Mesenchymal stem cell (in vitro differentiated cells and primary cell): ENCODE results near the gene PARD3B.

Source experiments
- DNase-seq: peaks from one replicate; pipeline ENCODE4 v3.0.0-alpha.2; 2013
- H2AFZ ChIP-seq: one replicate; pipeline ENCODE4 v1.6.1; 2013; ENCODE audit warnings: low read depth, mild to moderate bottlenecking, control low read depth, inconsistent platforms, low read length, moderate library complexity
- H2AK5ac ChIP-seq: 2 replicates; pipeline ENCODE4 v1.6.1; 2013; ENCODE audit warnings: low read length, moderate library complexity, mild to moderate bottlenecking, inconsistent platforms; ENCODE audit not compliant: severe bottlenecking
- H2BK120ac ChIP-seq: one replicate; pipeline ENCODE4 v1.6.1; 2013; ENCODE audit warnings: low read depth, mild to moderate bottlenecking, inconsistent platforms, low read length, moderate library complexity
- H2BK12ac ChIP-seq, 2 experiments: one replicate each; pipeline ENCODE4 v1.6.1; 2013; ENCODE audit warnings: inconsistent platforms in 2 of 2, low read length in 2 of 2, mild to moderate bottlenecking in 2 of 2, moderate library complexity in 2 of 2, control low read depth in 1 of 2
- H2BK15ac ChIP-seq: one replicate; pipeline ENCODE4 v1.6.1; 2013; ENCODE audit warnings: mild to moderate bottlenecking, low read depth, inconsistent platforms; ENCODE audit not compliant: poor library complexity, severe bottlenecking
- H2BK5ac ChIP-seq: 2 replicates; pipeline ENCODE4 v1.6.1; 2013; ENCODE audit warnings: low read depth, mild to moderate bottlenecking, low read length, control low read depth, inconsistent platforms; ENCODE audit not compliant: poor library complexity, severe bottlenecking
- H3K14ac ChIP-seq, 2 experiments: one replicate each; pipeline ENCODE4 v1.6.1; 2013; ENCODE audit warnings: inconsistent platforms in 2 of 2, low read length in 2 of 2, control low read depth in 1 of 2, mild to moderate bottlenecking in 1 of 2, moderate library complexity in 1 of 2
- H3K18ac ChIP-seq, 2 experiments: one replicate each; pipeline ENCODE4 v1.6.1; 2013; ENCODE audit warnings: inconsistent platforms in 2 of 2, low read length in 2 of 2, control low read depth in 1 of 2, low read depth in 1 of 2, mild to moderate bottlenecking in 1 of 2
- H3K23ac ChIP-seq, 2 experiments: one replicate each; pipeline ENCODE4 v1.6.1; 2013; ENCODE audit warnings: inconsistent platforms in 2 of 2, low read length in 2 of 2, mild to moderate bottlenecking in 2 of 2, moderate library complexity in 2 of 2, control low read depth in 1 of 2
- H3K27ac ChIP-seq: 2 replicates; pipeline ENCODE4 v1.5.1; 2013; ENCODE audit warnings: mild to moderate bottlenecking, moderate library complexity, low read length, control low read depth, inconsistent platforms; ENCODE audit not compliant: poor library complexity, severe bottlenecking
- H3K27me3 ChIP-seq, 2 experiments: 2 replicates each; pipeline versions ENCODE4 v1.6.1 to v1.7.0; 2013; ENCODE audit warnings: low read length in 2 of 2, mild to moderate bottlenecking in 2 of 2, moderate library complexity in 2 of 2, control low read depth in 1 of 2, inconsistent platforms in 1 of 2; ENCODE audit not compliant: control insufficient read depth in 1 of 2, insufficient read depth in 1 of 2
- H3K36me3 ChIP-seq, 2 experiments: 2 replicates each; pipeline versions ENCODE4 v1.6.1 to v1.7.0; 2013; ENCODE audit warnings: low read length in 2 of 2, control low read depth in 1 of 2, inconsistent platforms in 1 of 2, low read depth in 1 of 2, mild to moderate bottlenecking in 1 of 2; ENCODE audit not compliant: insufficient read depth in 2 of 2, control insufficient read depth in 1 of 2
- H3K4ac ChIP-seq, 2 experiments: one replicate each; pipeline ENCODE4 v1.6.1; 2013; ENCODE audit warnings: inconsistent platforms in 2 of 2, low read length in 2 of 2, mild to moderate bottlenecking in 2 of 2, moderate library complexity in 2 of 2, control low read depth in 1 of 2, low read depth in 1 of 2
- H3K4me1 ChIP-seq: 2 replicates; pipeline ENCODE4 v1.6.1; 2013; ENCODE audit warnings: low read depth, low read length, control low read depth; ENCODE audit not compliant: control insufficient read depth, insufficient read depth
- H3K4me2 ChIP-seq: 2 replicates; pipeline ENCODE4 v1.6.1; 2013; ENCODE audit warnings: low read length, mild to moderate bottlenecking, inconsistent platforms; ENCODE audit not compliant: poor library complexity, severe bottlenecking
- H3K4me3 ChIP-seq, 2 experiments: 2 replicates each; pipeline versions ENCODE4 v1.5.1 to v1.7.0; 2013; ENCODE audit warnings: low read length in 2 of 2, mild to moderate bottlenecking in 2 of 2, control low read depth in 1 of 2, low read depth in 1 of 2; ENCODE audit not compliant: insufficient read depth in 1 of 2
- H3K79me1 ChIP-seq: replicated peaks from 2 replicates; pipeline ENCODE4 v1.6.1; 2013; ENCODE audit warnings: mild to moderate bottlenecking, control low read depth, low read length, inconsistent platforms; ENCODE audit not compliant: poor library complexity, severe bottlenecking
- H3K9ac ChIP-seq: 2 replicates; pipeline ENCODE4 v1.7.0; 2013; ENCODE audit warnings: mild to moderate bottlenecking, low read length, moderate library complexity
- H3K9me3 ChIP-seq: 2 replicates; pipeline ENCODE4 v1.7.0; 2013; ENCODE audit warnings: mild to moderate bottlenecking, low read length; ENCODE audit not compliant: control insufficient read depth
- H4K8ac ChIP-seq: one replicate; pipeline ENCODE4 v1.6.1; 2013; ENCODE audit warnings: inconsistent platforms, mild to moderate bottlenecking, low read length, moderate library complexity
- H4K91ac ChIP-seq: one replicate; pipeline ENCODE4 v1.6.1; 2013; ENCODE audit warnings: mild to moderate bottlenecking, low read length, inconsistent platforms
- WGBS: methylation state at CpG from one replicate; pipeline ENCODE4 v1.1.7; 2013; ENCODE audit warnings: mixed read lengths; 5-methylcytosine and 5-hydroxymethylcytosine counted together

The PARD3B gene

DNA sequence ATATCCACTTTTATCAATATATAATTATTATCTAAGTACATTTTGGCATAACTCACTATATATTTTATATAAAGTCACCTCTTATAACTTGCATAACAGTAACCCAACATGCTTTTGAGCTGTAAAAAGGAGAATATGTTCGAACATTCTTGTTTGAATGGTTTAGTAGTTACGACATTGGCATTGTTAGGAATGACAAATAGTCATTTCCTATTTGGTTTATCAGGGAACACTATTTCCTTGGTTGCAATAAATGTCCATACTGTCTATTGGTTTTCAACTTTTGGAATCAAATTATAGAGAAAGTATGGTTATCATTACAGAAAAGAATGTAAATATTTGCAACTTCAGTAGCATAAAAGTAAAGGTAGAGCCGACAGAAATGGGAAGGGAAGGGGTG is 124.1 kb downstream of the PARD3B start:
- DNase-seq = no peak
- whole genome bisulfite sequencing = 59% methylated on average over 3 of the region's 3 CpGs
- no peaks in the 10 kb centered on the region for H3K9me3 ChIP-seq

DNA sequence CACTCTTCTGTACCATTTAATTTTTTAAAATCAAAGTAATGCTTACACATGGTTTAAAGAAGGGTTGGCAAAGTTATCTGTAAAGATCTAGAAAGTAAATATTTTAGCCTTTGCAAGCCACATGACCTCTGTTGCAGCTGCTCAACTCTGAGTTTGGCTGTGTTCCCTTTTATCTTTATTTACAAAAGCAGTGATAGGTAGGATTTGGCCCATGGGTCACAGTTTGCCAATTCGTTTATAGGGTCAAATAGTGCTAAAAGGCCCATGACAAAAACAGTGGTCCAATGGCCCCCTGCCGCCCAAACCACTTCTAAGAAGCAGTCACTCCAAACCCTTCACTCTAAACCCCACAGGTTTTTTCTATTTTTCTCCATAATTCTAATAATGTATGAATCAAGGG is 124.8 kb downstream of the PARD3B start:
- WGBS = 40% methylated on average over 2 of the region's 2 CpGs
- peaks cover 10% of the 10 kb centered on the region for H3K79me1 ChIP-seq
- H4K91ac ChIP-seq = no peak overlapping the region
- no peak overlapping the region for H3K14ac ChIP-seq
- H3K4ac ChIP-seq = no peak overlapping the region
- H2BK12ac ChIP-seq = no peak overlapping the region
- no peak overlapping the region for H2AFZ ChIP-seq
- H2BK120ac ChIP-seq = no peak overlapping the region
- H2AK5ac ChIP-seq = no peak overlapping the region
- H3K4me1 ChIP-seq = no peaks in the 10 kb centered on the region
- no peak overlapping the region for H2BK5ac ChIP-seq
- H3K9ac ChIP-seq = no peak overlapping the region
- H3K4me3 ChIP-seq = no peak overlapping the region
- peak; percentile 8 for DNase-seq
- H3K27ac ChIP-seq = no peak overlapping the region
- H3K27me3 ChIP-seq = no peaks in the 10 kb centered on the region
- H2BK15ac ChIP-seq = no peak overlapping the region
- H3K36me3 ChIP-seq = no peaks in the 10 kb centered on the region
- no peak overlapping the region for H3K18ac ChIP-seq
- H3K4me2 ChIP-seq = no peak overlapping the region
- H4K8ac ChIP-seq = no peak overlapping the region
- H3K9me3 ChIP-seq = no peaks in the 10 kb centered on the region
- H3K23ac ChIP-seq = no peak overlapping the region

More for the DNA sequence above, 124.1 kb downstream of the PARD3B start:
- Histone ChIP-seq H3K18ac (no peak overlapping the region), H3K4me3 (no peak overlapping the region), H2AFZ (no peak overlapping the region), H2BK15ac (no peak overlapping the region), H2BK12ac (no peak overlapping the region), H3K4me1 (no peaks in the 10 kb centered on the region), H4K8ac (no peak overlapping the region), H3K27me3 (no peaks in the 10 kb centered on the region), H3K79me1 (peaks cover 10% of the 10 kb centered on the region), H3K36me3 (no peaks in the 10 kb centered on the region), H3K23ac (no peak overlapping the region), H4K91ac (no peak overlapping the region), H3K27ac (no peak overlapping the region), H3K4me2 (no peak overlapping the region), H2BK5ac (no peak overlapping the region), H3K14ac (no peak overlapping the region), H2BK120ac (no peak overlapping the region), H3K9ac (no peak overlapping the region), H3K4ac (no peak overlapping the region), H2AK5ac (no peak overlapping the region)

DNA sequence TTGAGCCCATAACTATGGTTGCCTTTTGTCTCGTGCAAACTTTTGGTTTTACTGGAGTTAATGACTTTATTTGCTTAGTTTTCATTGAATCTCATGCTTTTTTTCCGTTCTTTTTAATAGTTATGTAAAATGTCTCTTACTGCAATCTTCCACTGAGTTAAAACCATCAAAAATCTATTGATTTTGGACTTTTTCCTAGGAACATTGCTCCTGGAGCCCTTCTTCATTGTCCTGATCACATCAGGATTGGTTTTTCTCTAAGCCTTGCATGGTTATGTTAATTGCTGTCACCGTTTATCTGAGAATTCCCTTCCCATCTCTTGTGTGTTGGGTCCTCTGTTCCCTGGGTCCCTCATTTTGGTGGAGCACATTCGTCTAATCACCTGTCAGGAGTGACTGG is 125.5 kb downstream of the PARD3B start:
- 99% methylated on average over 4 of the region's 4 CpGs for WGBS
- no peak overlapping the region for H4K91ac ChIP-seq

DNA sequence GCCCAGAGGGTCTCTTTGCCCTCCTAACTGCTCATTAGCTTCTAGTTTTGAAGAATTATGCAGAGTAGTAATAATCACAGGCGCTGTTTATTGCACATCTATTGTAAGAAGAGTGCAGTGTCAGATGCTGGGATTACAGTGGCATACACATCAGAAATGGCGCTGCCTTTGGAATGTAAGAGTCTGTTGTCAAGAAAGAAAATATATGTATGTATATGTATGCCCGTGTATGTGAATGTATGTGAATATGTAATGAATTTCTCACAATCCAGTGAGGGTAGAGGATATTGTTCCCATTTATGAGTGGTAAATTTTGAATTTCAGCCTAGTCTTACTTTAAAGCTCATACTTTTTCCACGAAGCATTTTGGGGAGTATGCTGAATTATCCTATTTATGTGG is 127.5 kb downstream of the PARD3B start:
- Histone ChIP-seq H3K18ac (no peak overlapping the region), H3K23ac (no peak overlapping the region), H3K9ac (no peak overlapping the region), H3K36me3 (no peaks in the 10 kb centered on the region), H3K4me2 (no peak overlapping the region), H3K27ac (no peak overlapping the region), H3K9me3 (no peaks in the 10 kb centered on the region), H3K4me1 (no peaks in the 10 kb centered on the region), H2BK5ac (no peak overlapping the region), H2AFZ (no peak overlapping the region), H2BK15ac (no peak overlapping the region), H4K8ac (no peak overlapping the region), H4K91ac (no peak overlapping the region), H3K14ac (no peak overlapping the region), H2BK12ac (no peak overlapping the region), H3K79me1 (peaks cover 9% of the 10 kb centered on the region), H2AK5ac (no peak overlapping the region), H2BK120ac (no peak overlapping the region), H3K27me3 (no peaks in the 10 kb centered on the region), H3K4me3 (no peak overlapping the region), H3K4ac (no peak overlapping the region)
- DNase-seq = no peak
- 74% methylated on average over 4 of the region's 4 CpGs for WGBS

More for the DNA sequence above, 125.5 kb downstream of the PARD3B start:
- H2BK120ac ChIP-seq = peak overlapping the region; percentile 49
- H3K23ac ChIP-seq = no peak overlapping the region
- no peak overlapping the region for H3K27ac ChIP-seq
- H3K4me2 ChIP-seq = no peak overlapping the region
- no peak overlapping the region for H2BK15ac ChIP-seq
- no peaks in the 10 kb centered on the region for H3K9me3 ChIP-seq
- no peak for DNase-seq
- peak overlapping the region; percentile 28 to 54 for H3K18ac ChIP-seq
- H2AFZ ChIP-seq = no peak overlapping the region
- no peak overlapping the region for H3K4me3 ChIP-seq
- H3K14ac ChIP-seq = no peak overlapping the region
- no peak overlapping the region for H3K9ac ChIP-seq
- H4K8ac ChIP-seq = no peak overlapping the region
- H2BK5ac ChIP-seq = no peak overlapping the region
- peak overlapping the region in 1 of 2 experiments; percentile 77 for H2BK12ac ChIP-seq
- peak overlapping the region; percentile 13 for H2AK5ac ChIP-seq
- no peaks in the 10 kb centered on the region for H3K27me3 ChIP-seq
- no peaks in the 10 kb centered on the region for H3K36me3 ChIP-seq
- no peak overlapping the region for H3K4ac ChIP-seq
- no peaks in the 10 kb centered on the region for H3K4me1 ChIP-seq
- peaks cover 10% of the 10 kb centered on the region for H3K79me1 ChIP-seq
